Measurements from ENCODE around the gene TLE4. TPM values are rescaled to one million over a fixed set of nuclear protein-coding genes. Genes with fewer than 3 reads are reported as not detected.

TLE4 gene
- total and polyA plus RNA-seq, 2 donors (not counting 1 experiment from before 2014, with no cell fraction given): 13.5 to 35.0 TPM

- no peaks in the 10 kb centered on the region for H3K27me3 ChIP-seq (ENCODE audit: control insufficient read depth, insufficient read depth, low read length)
- H4K20me1 ChIP-seq (ENCODE audit: control insufficient read depth, extremely low read depth, insufficient read depth, low read length): no peaks in the 10 kb centered on the region
- DNase-seq (ENCODE audit: low read depth in 2 of 2): no peak
- no peak overlapping the region for H2AFZ ChIP-seq (ENCODE audit: low read length)
- no peaks in the 10 kb centered on the region for H3K79me2 ChIP-seq (ENCODE audit: control insufficient read depth, insufficient read depth, low read length)
- no peaks in the 10 kb centered on the region for H3K36me3 ChIP-seq (ENCODE audit: control insufficient read depth, insufficient read depth, low read length)
- no peaks in the 10 kb centered on the region for H3K4me1 ChIP-seq (ENCODE audit: control insufficient read depth, extremely low read depth, insufficient read depth, low read length)
- H3K9me3 ChIP-seq (ENCODE audit: control insufficient read depth, insufficient read depth, low read depth, low read length): no peaks in the 10 kb centered on the region
- H3K9ac ChIP-seq (ENCODE audit: insufficient read depth, low read length): no peak overlapping the region
- TF ChIP-seq CTCF (conservative IDR thresholded peaks at IDR 0.05 in 1 of 2, IDR thresholded peaks at IDR 0.05 in 1 of 2; ENCODE audit: low read depth in 1 of 2, low read length in 2 of 2) (no peak), EZH2 (IDR thresholded peaks at IDR 0.05; ENCODE audit: low read length, missing control alignments) (no peak)
- no peak overlapping the region for H3K27ac ChIP-seq (ENCODE audit: insufficient read depth, low read length)
- no peak overlapping the region for H3K4me3 ChIP-seq (replicated peaks in 1 of 4; ENCODE audit: control extremely low read depth in 1 of 4, insufficient read depth in 1 of 4, low read depth in 3 of 4, low read length in 4 of 4)
- no peak overlapping the region for H3K4me2 ChIP-seq (ENCODE audit: extremely low read depth, insufficient read depth, low read length)
Observed at GRCh38 chr9:79645110-79645509, 73.3 kb downstream of the TLE4 start.

- Histone ChIP-seq H4K20me1 (ENCODE audit: control insufficient read depth, extremely low read depth, insufficient read depth, low read length) (no peaks in the 10 kb centered on the region), H3K27me3 (ENCODE audit: control insufficient read depth, insufficient read depth, low read length) (no peaks in the 10 kb centered on the region), H3K4me3 (replicated peaks in 1 of 4; ENCODE audit: control extremely low read depth in 1 of 4, insufficient read depth in 1 of 4, low read depth in 3 of 4, low read length in 4 of 4) (no peak overlapping the region), H3K79me2 (ENCODE audit: control insufficient read depth, insufficient read depth, low read length) (no peaks in the 10 kb centered on the region), H2AFZ (ENCODE audit: low read length) (no peak overlapping the region), H3K27ac (ENCODE audit: insufficient read depth, low read length) (no peak overlapping the region), H3K9ac (ENCODE audit: insufficient read depth, low read length) (no peak overlapping the region), H3K4me2 (ENCODE audit: extremely low read depth, insufficient read depth, low read length) (no peak overlapping the region), H3K36me3 (ENCODE audit: control insufficient read depth, insufficient read depth, low read length) (no peaks in the 10 kb centered on the region), H3K4me1 (ENCODE audit: control insufficient read depth, extremely low read depth, insufficient read depth, low read length) (no peaks in the 10 kb centered on the region), H3K9me3 (ENCODE audit: control insufficient read depth, insufficient read depth, low read depth, low read length) (no peaks in the 10 kb centered on the region)
- no peak for TF ChIP-seq CTCF (conservative IDR thresholded peaks at IDR 0.05 in 1 of 2, IDR thresholded peaks at IDR 0.05 in 1 of 2; ENCODE audit: low read depth in 1 of 2, low read length in 2 of 2)
- no peak for DNase-seq (ENCODE audit: low read depth in 2 of 2)
Observed at GRCh38 chr9:79646096-79646495, 74.3 kb downstream of the TLE4 start.

- Histone ChIP-seq H3K9me3 (ENCODE audit: control insufficient read depth, insufficient read depth, low read depth, low read length) (no peaks in the 10 kb centered on the region), H3K79me2 (ENCODE audit: control insufficient read depth, insufficient read depth, low read length) (no peaks in the 10 kb centered on the region), H3K27ac (ENCODE audit: insufficient read depth, low read length) (no peak overlapping the region)
Observed at GRCh38 chr9:79651251-79651795, 79.6 kb downstream of the TLE4 start.

More at GRCh38 chr9:79651251-79651795, 79.6 kb downstream of the TLE4 start:
- Histone ChIP-seq H4K20me1 (ENCODE audit: control insufficient read depth, extremely low read depth, insufficient read depth, low read length) (no peaks in the 10 kb centered on the region), H3K4me2 (ENCODE audit: extremely low read depth, insufficient read depth, low read length) (no peak overlapping the region), H3K9ac (ENCODE audit: insufficient read depth, low read length) (no peak overlapping the region), H3K36me3 (ENCODE audit: control insufficient read depth, insufficient read depth, low read length) (no peaks in the 10 kb centered on the region), H2AFZ (ENCODE audit: low read length) (no peak overlapping the region), H3K4me3 (replicated peaks in 1 of 4; ENCODE audit: control extremely low read depth in 1 of 4, insufficient read depth in 1 of 4, low read depth in 3 of 4, low read length in 4 of 4) (no peak overlapping the region), H3K4me1 (ENCODE audit: control insufficient read depth, extremely low read depth, insufficient read depth, low read length) (no peaks in the 10 kb centered on the region), H3K27me3 (ENCODE audit: control insufficient read depth, insufficient read depth, low read length) (no peaks in the 10 kb centered on the region)
- DNase-seq (ENCODE audit: low read depth in 2 of 2): peak in 1 of 2 donors; percentile 71
- TF ChIP-seq CTCF (conservative IDR thresholded peaks at IDR 0.05 in 1 of 2, IDR thresholded peaks at IDR 0.05 in 1 of 2; ENCODE audit: low read depth in 1 of 2, low read length in 2 of 2): no peak
- TF ChIP-seq EZH2 (IDR thresholded peaks at IDR 0.05; ENCODE audit: low read length, missing control alignments): no peak
